HG03457 (cell line): ENCODE data around the gene COL21A1.
"Not testable (repeated sequence)": the region's sequence is repeated elsewhere in the genome, so short reads cannot be mapped to it uniquely, and the experiment has no call there.

ENCODE experiments used
- ATAC-seq: cut with Tn5 transposase; IDR thresholded peaks from one replicate; pipeline ENCODE4 v1.9.1; 2021; ENCODE audit warnings: moderate number of reproducible peaks; ENCODE audit not compliant: unreplicated experiment

Gene COL21A1

GRCh38 chr6:56019973-56020372, 227.4 kb downstream of the COL21A1 start:
- no peak for ATAC-seq

GRCh38 chr6:56017198-56017597, 230.2 kb downstream of the COL21A1 start:
- no peak for ATAC-seq

GRCh38 chr6:56014039-56014438, 233.3 kb downstream of the COL21A1 start:
- not testable (repeated sequence) for ATAC-seq

- ATAC-seq = no peak
These were observed 237.7 kb downstream of the COL21A1 start for GRCh38 chr6:56009636-56010035.
